ENCODE measurements around the gene SLC5A12. TPM values are rescaled to one million over a fixed set of nuclear protein-coding genes. Genes with fewer than 3 reads are reported as not detected.
"Not testable (repeated sequence)": the region's sequence is repeated elsewhere in the genome, so short reads cannot be mapped to it uniquely, and the experiment has no call there.

Gene SLC5A12
- total RNA-seq, 2 donors from 2014 or later = 0.38 to 6.1 TPM

- intact Hi-C loops (cut with DNase I) = no loop called here
- DNase-seq (no peak), ATAC-seq (no peak)
These were observed 44.3 kb downstream of the SLC5A12 start for GRCh38 chr11:26677566-26677965.

GRCh38 chr11:26676641-26677040, 45.2 kb downstream of the SLC5A12 start:
- intact Hi-C loops (cut with DNase I) = no loop called here
- ATAC-seq (no peak), DNase-seq (no peak)

GRCh38 chr11:26675233-26675928, 46.5 kb downstream of the SLC5A12 start:
- intact Hi-C loops (cut with DNase I) = no loop called here
- DNase-seq = no peak
- ATAC-seq = no peak

GRCh38 chr11:26665946-26666345, 55.9 kb downstream of the SLC5A12 start:
- intact Hi-C loops (cut with DNase I) = no loop called here
- ATAC-seq = no peak

GRCh38 chr11:26665036-26665435, 56.8 kb downstream of the SLC5A12 start:
- DNase-seq (no peak), ATAC-seq (no peak)
- intact Hi-C loops (cut with DNase I) = no loop called here

More at GRCh38 chr11:26665946-26666345, 55.9 kb downstream of the SLC5A12 start:
- no peak for DNase-seq

GRCh38 chr11:26662916-26663315, 58.9 kb downstream of the SLC5A12 start:
- ATAC-seq (no peak), DNase-seq (no peak)
- intact Hi-C loops (cut with DNase I) = no loop called here

GRCh38 chr11:26655287-26655686, 66.6 kb downstream of the SLC5A12 start:
- DNase-seq (no peak), ATAC-seq (no peak)
- intact Hi-C loops (cut with DNase I) = no loop called here

- ATAC-seq (no peak), DNase-seq (no peak)
- intact Hi-C loops (cut with DNase I) = loop anchor here in 1 of 2 donors (5.0 kb wide), 1 partner anchor 355 kb away; no protein-coding TSS in a partner anchor
These were observed 69.9 kb downstream of the SLC5A12 start for GRCh38 chr11:26651916-26652315.

GRCh38 chr11:26649884-26650283, 72.0 kb downstream of the SLC5A12 start:
- ATAC-seq (peak in 1 of 2 donors; percentile 73), DNase-seq (peak; percentile 37)
- intact Hi-C loops (cut with DNase I) = loop anchor here in 1 of 2 donors (5.0 kb wide), 1 partner anchor 353 kb away; no protein-coding TSS in a partner anchor

GRCh38 chr11:26643314-26643713, 78.5 kb downstream of the SLC5A12 start:
- DNase-seq; intact Hi-C loops (cut with DNase I); ATAC-seq: not testable (repeated sequence)

- intact Hi-C loops (cut with DNase I) = no loop called here
- ATAC-seq (no peak), DNase-seq (no peak)
These were observed 89.1 kb downstream of the SLC5A12 start for GRCh38 chr11:26632691-26633159.

GRCh38 chr11:26626346-26626745, 95.5 kb downstream of the SLC5A12 start:
- intact Hi-C loops (cut with DNase I) = no loop called here
- DNase-seq (no peak), ATAC-seq (no peak)

GRCh38 chr11:26623076-26623659, 98.7 kb downstream of the SLC5A12 start:
- intact Hi-C loops (cut with DNase I) = no loop called here
- DNase-seq (no peak), ATAC-seq (no peak)

GRCh38 chr11:26622181-26622580, 99.7 kb downstream of the SLC5A12 start:
- ATAC-seq (no peak), DNase-seq (no peak)
- intact Hi-C loops (cut with DNase I) = no loop called here

GRCh38 chr11:26621132-26621531, 100.7 kb downstream of the SLC5A12 start:
- intact Hi-C loops (cut with DNase I) = no loop called here
- ATAC-seq = peak in 1 of 2 donors; percentile 91
- DNase-seq = no peak

GRCh38 chr11:26620282-26621045, 101.4 kb downstream of the SLC5A12 start:
- ATAC-seq = no peak
- intact Hi-C loops (cut with DNase I) = no loop called here
- DNase-seq = no peak

GRCh38 chr11:26618441-26618840, 103.4 kb downstream of the SLC5A12 start:
- DNase-seq = no peak
- no peak for ATAC-seq
- intact Hi-C loops (cut with DNase I) = no loop called here

All from left cardiac atrium (tissue), 4 donors.